Mesenteric fat pad (tissue), 1 donor: Measurements from ENCODE around the gene CD74. TPM values are rescaled to one million over a fixed set of nuclear protein-coding genes. Genes with fewer than 3 reads are reported as not detected.

Source experiments
- DNase-seq: peaks from one replicate; pipeline ENCODE4 v3.0.0-alpha.2; 2020; ENCODE audit warnings: low spot score
- total RNA-seq: library from RNA; stranded (reverse); fragmentation: NEBNext Ultra II Directional; extraction: Animal tissue kit (Norgen Biotek cat#: 25700); gene quantifications from one replicate; pipeline ENCODE4 v1.2.1, GENCODE V29; 2021
- donor health status: DM: yes; HTN: yes; CAD: no.

The CD74 gene
- total RNA-seq, 1 donor from 2014 or later = 486 TPM

- no peak for DNase-seq
Measured at GRCh38 chr5:150397782-150398721, 14.7 kb downstream of the CD74 start.

DNA sequence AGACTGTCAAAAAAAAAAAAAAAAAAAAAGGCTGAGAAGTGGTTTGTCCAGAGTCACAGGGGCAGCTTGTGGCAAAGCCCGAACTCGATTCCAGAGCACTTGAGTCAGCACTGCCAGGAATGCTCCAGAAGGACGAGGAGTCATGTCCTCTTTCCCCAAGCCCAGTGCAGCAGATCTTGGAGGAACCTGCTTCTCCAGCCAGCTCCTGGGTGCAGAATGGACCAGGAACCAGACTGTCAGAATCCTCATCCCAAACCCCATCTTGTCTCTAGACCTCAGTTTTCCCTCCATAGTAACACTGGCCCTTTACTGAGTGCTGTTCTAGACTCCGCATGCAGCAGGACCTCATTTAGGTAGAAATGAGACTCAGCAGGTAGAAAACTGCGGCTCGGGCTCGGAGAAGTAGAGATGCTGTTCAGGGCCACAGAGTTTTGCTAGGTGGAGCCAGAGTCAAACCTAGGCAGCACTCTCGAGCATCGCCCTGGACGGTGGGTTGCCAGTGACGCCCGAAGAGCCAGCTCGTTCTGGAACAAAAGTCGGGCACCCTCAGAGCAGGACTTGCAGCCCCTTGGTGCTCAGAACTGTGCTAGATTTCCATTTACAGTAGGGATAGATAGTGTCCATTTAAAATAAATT lies 15.4 kb downstream of the CD74 start:
- no peak for DNase-seq

DNA sequence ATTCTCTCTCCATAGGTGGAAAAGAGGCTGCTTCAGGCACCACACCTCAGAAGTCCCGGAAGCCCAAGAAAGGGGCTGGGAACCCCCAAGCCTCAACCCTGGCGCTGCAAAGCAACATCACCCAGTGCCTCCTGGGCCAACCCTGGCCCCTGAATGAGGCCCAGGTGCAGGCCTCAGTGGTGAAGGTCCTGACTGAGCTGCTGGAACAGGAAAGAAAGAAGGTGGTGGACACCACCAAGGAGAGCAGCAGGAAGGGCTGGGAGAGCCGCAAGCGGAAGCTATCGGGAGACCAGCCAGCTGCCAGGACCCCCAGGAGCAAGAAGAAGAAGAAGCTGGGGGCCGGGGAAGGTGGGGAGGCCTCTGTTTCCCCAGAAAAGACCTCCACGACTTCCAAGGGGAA lies 16.4 kb downstream of the CD74 start:
- no peak for DNase-seq

DNA sequence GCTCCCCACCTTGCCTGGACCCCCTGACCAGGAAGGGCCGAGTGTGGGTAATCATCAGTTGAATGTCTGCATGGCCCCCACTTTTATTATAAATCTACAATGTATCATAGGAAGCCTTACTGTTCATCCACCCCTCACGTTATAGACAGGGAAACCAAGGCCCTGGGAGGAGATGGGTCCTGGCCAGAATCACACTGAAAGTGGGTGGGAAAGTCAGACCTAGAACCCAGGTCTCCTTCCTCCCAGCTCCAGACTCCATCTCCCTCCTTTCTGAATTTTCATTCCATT lies 17.1 kb downstream of the CD74 start:
- no peak for DNase-seq

DNA sequence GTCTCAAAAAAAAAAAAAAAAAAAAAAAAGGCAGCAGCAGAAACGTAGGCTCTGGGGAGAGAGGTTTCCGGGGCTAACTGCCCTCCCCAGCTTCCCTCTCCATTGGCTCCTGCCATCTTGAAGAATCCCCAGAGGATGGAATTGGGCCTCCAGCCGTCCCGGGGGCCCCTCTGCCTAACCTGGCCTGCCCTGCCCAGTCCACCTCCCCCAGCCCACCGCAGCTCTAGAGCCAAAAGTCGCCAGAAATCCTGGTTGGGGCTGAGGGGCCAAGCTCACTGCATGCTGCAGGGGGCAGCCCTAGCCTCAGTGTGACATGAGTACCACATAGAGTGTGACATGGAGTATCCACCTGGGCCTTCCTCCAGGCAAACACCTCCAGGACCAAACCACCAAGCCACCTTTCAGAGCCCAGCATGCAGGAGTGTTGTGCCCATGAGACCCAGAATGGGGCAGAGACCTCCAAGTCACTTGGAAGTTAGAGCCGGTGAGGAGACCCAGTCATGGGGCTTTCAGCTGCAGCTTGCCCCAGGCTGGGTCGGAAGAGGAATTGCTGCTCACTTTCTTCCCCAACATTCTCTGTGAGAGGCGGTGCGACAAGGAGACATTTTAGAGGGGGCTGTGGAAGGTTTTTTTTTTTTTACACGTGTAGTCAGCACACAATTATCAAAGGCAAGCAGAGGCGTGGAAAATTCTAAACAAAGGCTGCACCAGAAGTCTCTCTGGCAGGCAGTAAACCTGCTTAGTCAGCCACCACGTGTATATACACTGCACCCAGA lies 17.6 kb downstream of the CD74 start:
- no peak for DNase-seq

GRCh38 chr5:150394131-150394530 lies 18.6 kb downstream of the CD74 start:
- DNase-seq = no peak

DNA sequence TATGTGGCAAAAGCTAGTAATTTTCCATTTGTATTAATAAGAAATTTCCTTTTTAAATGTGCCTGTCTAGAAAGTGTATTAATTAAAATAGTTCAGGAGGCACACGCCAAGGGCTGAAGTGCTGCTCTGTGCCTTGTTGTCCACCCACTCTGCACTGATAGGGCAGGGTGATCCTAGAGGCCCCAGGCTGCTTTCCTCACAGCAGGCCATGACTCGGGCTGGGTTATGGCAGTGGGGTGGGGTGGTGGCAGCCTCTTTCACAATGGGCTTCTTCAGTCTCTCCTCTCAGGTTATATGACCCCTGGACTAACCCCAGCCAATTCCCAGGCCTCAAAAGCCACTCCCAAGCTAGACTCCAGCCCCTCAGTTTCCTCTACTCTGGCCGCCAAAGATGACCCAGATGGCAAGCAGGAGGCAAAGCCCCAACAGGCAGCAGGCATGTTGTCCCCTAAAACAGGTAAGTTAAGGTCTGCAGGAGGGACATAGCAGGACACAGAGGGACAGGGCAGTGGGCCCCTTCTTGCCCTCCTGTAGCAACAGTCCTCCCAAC lies 19.5 kb downstream of the CD74 start:
- DNase-seq = no peak

GRCh38 chr5:150392680-150393079 lies 20.0 kb downstream of the CD74 start:
- no peak for DNase-seq

- DNase-seq = no peak
Measured at GRCh38 chr5:150391986-150392385, 20.7 kb downstream of the CD74 start.

DNA sequence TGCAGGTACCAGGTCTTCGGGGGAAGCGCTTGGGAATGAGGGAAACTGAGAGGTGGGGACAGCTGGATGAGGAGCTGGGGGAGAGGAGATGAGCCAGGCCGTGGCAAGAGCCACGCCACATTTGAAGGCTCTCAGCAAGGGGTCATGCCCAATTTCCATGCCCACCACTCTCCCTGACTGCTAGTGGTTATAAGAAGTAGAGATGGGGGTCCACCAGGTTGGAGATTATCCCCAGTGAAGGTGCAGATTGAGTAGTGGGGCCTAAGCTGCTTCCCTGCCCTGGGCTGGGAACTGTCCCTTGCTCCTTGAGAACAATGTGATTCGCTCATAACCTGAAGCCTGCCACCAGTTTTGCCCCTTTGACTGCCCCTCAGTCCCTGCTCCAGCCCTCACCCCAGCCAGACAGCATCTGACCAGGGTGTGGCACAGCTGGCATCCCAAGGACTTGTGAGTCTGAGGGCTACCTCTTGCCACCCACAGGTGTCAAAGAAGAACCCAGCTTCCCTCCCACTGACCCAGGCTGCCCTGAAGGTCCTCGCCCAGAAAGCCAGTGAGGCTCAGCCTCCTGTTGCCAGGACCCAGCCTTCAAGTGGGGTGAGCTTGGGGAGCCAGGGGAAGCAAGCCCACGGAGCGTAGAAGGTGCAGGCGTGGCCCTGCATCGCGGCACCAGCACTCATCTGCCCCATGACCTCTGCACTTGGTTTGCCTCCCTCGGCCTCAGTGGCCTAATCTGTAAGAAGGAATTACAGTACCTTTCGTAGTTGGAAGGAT lies 21.5 kb downstream of the CD74 start:
- DNase-seq = no peak

DNA sequence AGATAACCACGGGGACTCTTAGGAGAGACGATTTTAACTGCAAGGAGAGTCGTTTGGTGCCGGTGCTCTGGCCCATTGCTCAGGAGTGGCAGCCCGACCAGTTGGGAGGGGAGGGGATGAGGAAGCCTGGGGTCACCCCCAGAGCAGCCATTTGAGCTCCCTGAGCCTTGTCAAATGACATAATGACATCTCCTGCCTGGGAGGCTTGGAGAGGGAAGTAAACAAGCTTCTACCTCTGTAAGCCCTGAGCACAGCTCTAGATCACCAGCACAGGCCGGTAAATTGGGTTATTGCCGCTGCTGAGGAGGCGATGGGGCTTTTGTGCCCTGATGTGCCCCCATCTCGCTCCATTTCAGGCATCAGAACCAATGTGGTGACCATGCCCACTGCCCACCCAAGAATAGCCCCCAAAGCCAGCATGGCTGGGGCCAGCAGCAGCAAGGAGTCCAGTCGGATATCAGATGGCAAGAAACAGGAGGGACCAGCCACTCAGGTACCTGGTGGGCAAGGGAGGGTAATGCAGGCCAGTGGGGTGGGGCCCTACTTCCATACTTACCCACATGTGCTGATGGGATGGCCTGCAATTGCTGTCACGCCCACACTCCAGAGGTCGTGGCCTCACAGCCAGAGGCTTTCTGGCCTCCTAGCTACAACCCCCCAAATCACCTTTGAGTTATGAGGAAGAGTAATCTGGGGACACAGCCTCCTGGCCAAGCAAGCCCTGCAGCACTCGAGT lies 23.0 kb downstream of the CD74 start:
- DNase-seq = no peak

DNA sequence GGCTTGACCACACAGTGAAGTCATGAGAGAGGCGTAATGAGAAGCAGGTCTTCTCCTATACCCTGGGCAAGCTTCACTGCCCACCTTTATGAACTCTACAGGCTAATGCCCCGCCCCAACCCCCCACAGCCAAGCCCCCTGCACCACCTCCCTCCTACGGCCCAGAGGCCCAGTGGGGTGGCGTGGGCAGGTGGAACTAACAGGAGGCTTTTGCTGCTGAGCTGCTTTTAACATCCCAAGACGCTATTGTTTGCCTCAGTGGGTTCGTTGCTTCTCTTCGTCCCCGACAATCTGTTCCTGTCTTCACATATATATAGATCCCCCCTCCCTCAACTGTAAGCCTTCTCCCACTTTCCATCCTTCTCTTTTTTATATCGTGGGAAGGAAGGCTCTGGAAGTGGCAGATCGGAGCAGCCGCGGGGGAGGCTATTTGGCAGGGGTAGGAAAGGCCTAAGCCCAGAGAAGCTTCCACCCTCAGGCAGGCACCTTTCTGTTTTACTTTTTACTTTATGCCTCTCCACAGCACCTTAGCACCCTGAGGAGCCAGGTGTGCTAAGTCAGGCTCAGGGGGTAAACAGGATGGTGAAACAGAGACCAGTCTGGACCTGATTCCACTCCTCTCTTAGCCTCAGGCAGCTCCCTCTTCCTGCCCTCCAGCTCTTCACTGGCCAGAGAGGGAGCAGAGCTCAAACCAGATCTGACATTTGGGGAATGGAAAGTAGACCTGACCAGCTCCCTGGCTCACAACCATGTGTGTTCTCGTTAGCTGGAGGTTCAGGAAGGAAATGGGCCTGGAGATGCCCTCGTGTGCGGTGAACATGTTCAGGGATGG lies 26.5 kb downstream of the CD74 start:
- no peak for DNase-seq

DNA sequence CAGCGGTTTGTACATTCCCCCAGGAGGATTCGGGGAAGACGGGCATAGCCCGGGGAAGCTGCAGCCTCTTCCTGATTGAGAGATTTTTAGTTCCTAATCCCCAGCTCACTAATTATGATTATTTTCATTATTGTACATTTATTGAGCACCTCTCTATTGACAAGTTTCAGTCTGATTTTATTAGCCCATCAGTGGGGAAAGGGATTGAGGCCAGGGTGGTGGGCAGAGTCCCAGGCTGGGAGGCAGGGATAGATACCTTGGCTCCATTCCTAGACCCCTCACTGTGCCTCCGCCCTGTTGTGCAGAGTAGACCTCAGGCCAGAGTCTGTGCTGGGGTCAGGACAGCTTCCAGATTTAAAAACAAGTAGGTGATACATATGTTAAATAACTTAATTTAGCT lies 28.0 kb downstream of the CD74 start:
- no peak for DNase-seq

GRCh38 chr5:150377964-150378694 lies 34.6 kb downstream of the CD74 start:
- DNase-seq = no peak

GRCh38 chr5:150376799-150377771 lies 35.6 kb downstream of the CD74 start:
- no peak for DNase-seq

GRCh38 chr5:150374651-150375050 lies 38.1 kb downstream of the CD74 start:
- DNase-seq = no peak

GRCh38 chr5:150372639-150373038 lies 40.1 kb downstream of the CD74 start:
- DNase-seq = no peak

GRCh38 chr5:150368526-150368925 lies 44.2 kb downstream of the CD74 start:
- DNase-seq = no peak
